Measurements from ENCODE around the gene RACK1.
A peak's percentile ranks its signal among the peaks of the same experiment; 100 is the strongest.

Gene RACK1

DNA sequence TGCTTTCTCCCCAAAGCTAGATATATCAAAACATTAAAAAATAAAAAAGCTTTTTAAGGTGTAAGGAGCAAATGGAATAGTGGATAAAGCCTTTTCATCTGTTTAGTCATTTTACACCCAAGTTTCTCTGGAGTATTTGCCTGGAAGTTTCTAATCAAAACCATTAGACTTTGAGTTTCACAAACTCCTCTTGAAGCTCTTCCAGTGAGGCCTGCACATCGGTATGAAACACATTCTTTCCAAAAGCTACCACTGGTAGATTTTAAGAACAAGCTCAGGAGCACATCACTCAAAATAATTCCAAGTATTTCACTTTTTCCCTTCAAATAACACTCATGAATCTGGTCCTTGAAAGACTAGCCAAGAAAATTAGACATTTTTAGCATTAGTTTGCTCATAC lies 11.6 kb upstream of the RACK1 start:
- Histone ChIP-seq H3K36me3 (replicated peaks; ENCODE audit: low read depth, low read length) (peaks cover 38% of the 10 kb centered on the region), H4K20me1 (ENCODE audit: insufficient read depth, low read length) (peaks cover 19% of the 10 kb centered on the region; the same call in 1 of the 2 replicates), H3K27ac (ENCODE audit: low read length) (no peak overlapping the region), H3K4me2 (ENCODE audit: low read length) (no peak overlapping the region), H3K4me3 (ENCODE audit: low read length) (no peak overlapping the region), H3K9me3 (ENCODE audit: insufficient read depth, low read length) (no peaks in the 10 kb centered on the region), H2AFZ (ENCODE audit: low read depth, low read length) (no peak overlapping the region), H3K27me3 (ENCODE audit: low read depth, low read length) (no peaks in the 10 kb centered on the region), H3K9ac (ENCODE audit: low read length) (no peak overlapping the region), H3K79me2 (ENCODE audit: low read length) (peaks cover 97% of the 10 kb centered on the region), H3K4me1 (ENCODE audit: low read length) (peaks cover 17% of the 10 kb centered on the region)
- no peak for TF ChIP-seq EZH2phosphoT487 (IDR thresholded peaks at IDR 0.05; ENCODE audit: low read depth)
- TF ChIP-seq, protein P1, sequence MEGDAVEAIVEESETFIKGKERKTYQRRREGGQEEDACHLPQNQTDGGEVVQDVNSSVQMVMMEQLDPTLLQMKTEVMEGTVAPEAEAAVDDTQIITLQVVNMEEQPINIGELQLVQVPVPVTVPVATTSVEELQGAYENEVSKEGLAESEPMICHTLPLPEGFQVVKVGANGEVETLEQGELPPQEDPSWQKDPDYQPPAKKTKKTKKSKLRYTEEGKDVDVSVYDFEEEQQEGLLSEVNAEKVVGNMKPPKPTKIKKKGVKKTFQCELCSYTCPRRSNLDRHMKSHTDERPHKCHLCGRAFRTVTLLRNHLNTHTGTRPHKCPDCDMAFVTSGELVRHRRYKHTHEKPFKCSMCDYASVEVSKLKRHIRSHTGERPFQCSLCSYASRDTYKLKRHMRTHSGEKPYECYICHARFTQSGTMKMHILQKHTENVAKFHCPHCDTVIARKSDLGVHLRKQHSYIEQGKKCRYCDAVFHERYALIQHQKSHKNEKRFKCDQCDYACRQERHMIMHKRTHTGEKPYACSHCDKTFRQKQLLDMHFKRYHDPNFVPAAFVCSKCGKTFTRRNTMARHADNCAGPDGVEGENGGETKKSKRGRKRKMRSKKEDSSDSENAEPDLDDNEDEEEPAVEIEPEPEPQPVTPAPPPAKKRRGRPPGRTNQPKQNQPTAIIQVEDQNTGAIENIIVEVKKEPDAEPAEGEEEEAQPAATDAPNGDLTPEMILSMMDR (IDR thresholded peaks at IDR 0.05; ENCODE audit: low read depth, low read length), result no peak

DNA sequence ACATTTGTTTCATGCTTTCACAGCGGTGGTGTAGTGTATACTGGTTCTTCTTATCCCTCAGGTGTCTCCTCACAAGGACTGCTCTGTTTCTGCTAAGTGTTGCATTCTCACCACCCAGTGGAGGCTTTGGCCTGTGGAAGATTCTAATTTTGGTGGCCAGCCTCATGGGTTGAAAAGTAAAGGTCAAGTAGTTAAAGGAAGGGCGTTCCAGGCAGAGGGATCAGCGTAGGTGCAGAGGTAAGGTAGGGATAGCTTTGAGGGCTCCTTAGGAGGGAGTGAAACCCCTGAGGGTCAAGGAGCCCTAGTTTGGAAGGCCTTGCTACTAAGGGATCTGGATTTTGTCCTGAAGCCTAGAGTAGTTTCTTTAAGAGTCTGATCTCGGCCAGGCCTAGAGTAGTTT lies 4.6 kb upstream of the RACK1 start:
- peak overlapping the region; percentile 36 for H3K4me2 ChIP-seq (ENCODE audit: low read length)
- TF ChIP-seq, protein P1 (IDR thresholded peaks at IDR 0.05; ENCODE audit: low read depth, low read length), result no peak
- no peak for TF ChIP-seq EZH2phosphoT487 (IDR thresholded peaks at IDR 0.05; ENCODE audit: low read depth)
- no peaks in the 10 kb centered on the region for H3K9me3 ChIP-seq (ENCODE audit: insufficient read depth, low read length)
- no peak overlapping the region for H3K27ac ChIP-seq (ENCODE audit: low read length)
- H2AFZ ChIP-seq (ENCODE audit: low read depth, low read length), result no peak overlapping the region
- peaks cover 84% of the 10 kb centered on the region for H3K79me2 ChIP-seq (ENCODE audit: low read length)
- peaks cover 7% of the 10 kb centered on the region for H3K36me3 ChIP-seq (replicated peaks; ENCODE audit: low read depth, low read length)
- H3K27me3 ChIP-seq (ENCODE audit: low read depth, low read length), result no peaks in the 10 kb centered on the region
- no peak overlapping the region for H3K9ac ChIP-seq (ENCODE audit: low read length)
- no peak overlapping the region for H3K4me3 ChIP-seq (ENCODE audit: low read length)
- peaks cover 19% of the 10 kb centered on the region for H3K4me1 ChIP-seq (ENCODE audit: low read length)
- peaks cover 4% of the 10 kb centered on the region; the same call in 1 of the 2 replicates for H4K20me1 ChIP-seq (ENCODE audit: insufficient read depth, low read length)

DNA sequence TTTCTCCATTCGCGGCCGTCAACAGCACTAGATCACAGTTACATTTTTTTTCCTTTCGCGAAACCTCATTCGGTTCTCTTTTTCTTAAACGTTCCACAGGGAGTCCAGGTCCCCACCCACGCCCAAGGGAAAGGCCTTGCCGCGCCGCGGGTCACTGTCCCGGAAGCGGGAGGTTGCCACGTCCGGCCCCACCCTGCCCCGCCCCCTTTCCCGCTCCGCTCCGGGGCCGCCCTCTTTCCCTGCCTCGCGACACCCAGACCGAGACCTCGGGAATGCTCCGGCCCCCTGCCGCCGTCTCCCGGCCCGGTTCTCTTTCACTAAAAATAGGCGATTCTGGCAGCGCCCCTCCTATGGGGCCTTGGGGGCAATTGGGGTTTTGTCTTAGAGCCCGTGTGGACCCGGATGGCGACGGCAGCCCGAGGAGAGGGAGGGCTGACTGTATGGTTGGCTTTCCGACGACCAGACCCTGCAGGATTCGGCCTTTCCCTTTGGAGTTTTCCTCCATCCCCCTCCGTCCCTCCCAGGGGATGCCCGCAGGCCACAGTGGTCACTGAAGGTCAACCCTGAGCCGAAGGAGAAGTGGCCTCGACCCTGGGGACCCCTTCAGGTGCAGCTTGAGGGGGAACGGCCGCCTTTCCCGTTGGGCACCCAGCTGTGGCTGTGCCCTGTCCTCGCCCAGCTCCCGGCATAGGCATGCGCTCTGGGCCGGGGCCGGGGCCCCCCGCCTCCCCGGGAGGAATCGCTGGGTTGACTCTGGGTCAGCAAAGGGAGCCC lies 2.8 kb upstream of the RACK1 start:
- Histone ChIP-seq H3K36me3 (replicated peaks; ENCODE audit: low read depth, low read length) (peaks cover 19% of the 10 kb centered on the region), H2AFZ (ENCODE audit: low read depth, low read length) (peak overlapping the region; percentile 80), H3K4me1 (ENCODE audit: low read length) (peaks cover 29% of the 10 kb centered on the region), H3K27me3 (ENCODE audit: low read depth, low read length) (no peaks in the 10 kb centered on the region), H3K9ac (ENCODE audit: low read length) (peak overlapping the region; percentile 96), H3K4me2 (ENCODE audit: low read length) (peak overlapping the region; percentile 90), H3K27ac (ENCODE audit: low read length) (peak overlapping the region; percentile 93), H3K9me3 (ENCODE audit: insufficient read depth, low read length) (no peaks in the 10 kb centered on the region), H4K20me1 (ENCODE audit: insufficient read depth, low read length) (peaks cover 20% of the 10 kb centered on the region), H3K4me3 (ENCODE audit: low read length) (peak overlapping the region; percentile 95), H3K79me2 (ENCODE audit: low read length) (peaks cover 85% of the 10 kb centered on the region)
- no peak for TF ChIP-seq EZH2phosphoT487 (IDR thresholded peaks at IDR 0.05; ENCODE audit: low read depth)
- TF ChIP-seq, protein P1 (IDR thresholded peaks at IDR 0.05; ENCODE audit: low read depth, low read length), result no peak

DNA sequence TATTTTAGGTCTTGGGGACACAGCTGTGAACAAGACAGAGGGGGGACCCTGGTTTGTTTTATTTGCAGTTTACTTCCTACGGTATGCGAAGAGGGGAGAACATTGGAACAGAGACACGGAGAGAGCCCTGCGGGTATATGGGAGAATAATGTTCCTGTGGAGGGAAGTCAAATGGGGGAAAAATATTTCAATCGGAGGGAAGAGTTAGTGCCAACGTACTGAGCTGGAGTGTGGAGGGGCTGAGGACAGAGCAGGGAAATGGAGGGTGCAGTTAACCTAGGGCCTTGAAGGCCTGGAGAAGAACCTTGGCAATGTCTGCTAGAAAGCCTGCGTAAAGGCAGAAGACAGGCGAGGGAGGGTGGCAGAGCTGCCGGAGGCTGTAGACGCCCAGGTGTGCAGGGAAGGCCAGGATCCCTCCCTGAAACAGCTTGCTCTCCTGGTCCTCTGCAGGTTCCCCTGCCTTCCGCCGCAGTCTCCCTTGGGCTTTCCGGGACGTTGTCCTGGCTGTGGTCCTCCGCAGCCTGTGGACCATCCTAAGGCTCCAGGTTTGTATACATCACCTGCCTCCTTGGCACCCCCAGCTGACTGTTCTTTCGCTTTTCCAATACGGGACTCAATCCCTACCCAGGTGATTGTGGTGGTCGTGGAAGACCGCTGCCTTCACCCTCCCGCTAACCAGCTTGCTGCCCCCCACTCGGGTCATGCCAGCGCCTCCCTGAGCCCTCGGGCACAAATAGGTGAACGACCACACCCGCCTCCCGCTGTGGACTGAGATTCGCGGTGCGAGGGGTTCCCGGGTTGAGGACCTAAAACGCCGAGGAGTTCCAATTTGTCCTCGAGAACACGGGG lies 1.9 kb upstream of the RACK1 start:
- Histone ChIP-seq H3K36me3 (replicated peaks; ENCODE audit: low read depth, low read length) (peaks cover 24% of the 10 kb centered on the region), H2AFZ (ENCODE audit: low read depth, low read length) (peak overlapping the region; percentile 61; the same call in 1 of the 2 replicates), H3K9ac (ENCODE audit: low read length) (peak overlapping the region; percentile 96), H3K27me3 (ENCODE audit: low read depth, low read length) (no peaks in the 10 kb centered on the region), H3K27ac (ENCODE audit: low read length) (peak overlapping the region; percentile 93), H3K4me3 (ENCODE audit: low read length) (peak overlapping the region; percentile 95), H4K20me1 (ENCODE audit: insufficient read depth, low read length) (peaks cover 21% of the 10 kb centered on the region), H3K9me3 (ENCODE audit: insufficient read depth, low read length) (no peaks in the 10 kb centered on the region), H3K4me1 (ENCODE audit: low read length) (peaks cover 31% of the 10 kb centered on the region), H3K4me2 (ENCODE audit: low read length) (peak overlapping the region; percentile 90), H3K79me2 (ENCODE audit: low read length) (peaks cover 87% of the 10 kb centered on the region)
- no peak for TF ChIP-seq EZH2phosphoT487 (IDR thresholded peaks at IDR 0.05; ENCODE audit: low read depth)
- TF ChIP-seq, protein P1 (IDR thresholded peaks at IDR 0.05; ENCODE audit: low read depth, low read length), result no peak

Measured in OCI-LY3 (cell line).